IMR-90 (cell line): Measurements from ENCODE around the gene PRORP. TPM values are rescaled to one million over a fixed set of nuclear protein-coding genes. Genes with fewer than 3 reads are reported as not detected.

Experiments used
- ATAC-seq: fragments of 200-7000 bp; cut with Tn5 transposase; 2 replicates; pipeline ENCODE4 v1.9.1; 2020; ENCODE audit warnings: low read depth, mild to moderate bottlenecking, moderate library complexity
- BruUV-seq: library from RNA; stranded (reverse); fragments of 400-500 nt; replicated peaks from 2 replicates; lab custom pipeline; 2021; lab: Mats Ljungman, UMichigan
- CTCF ChIA-PET: fragments of 300-600 bp; formaldehyde crosslinking; extraction: SDS; loops from one replicate; lab custom pipeline; 2021; ENCODE audit warnings: antibody characterized with exemption; lab: Yijun Ruan, JAX
- POLR2A ChIA-PET: fragments of 300-600 bp; sonication (Branson Sonifier 250); formaldehyde crosslinking; loops from one replicate; lab custom pipeline; 2022; ENCODE audit warnings: antibody characterized with exemption; ENCODE audit not compliant: unreplicated experiment; lab: Charles Lee
- DNase-seq: peaks from one replicate; pipeline ENCODE4 v3.0.0; 2013
- H2AFZ ChIP-seq: replicated peaks from 2 replicates; pipeline ENCODE3; 2013; ENCODE audit warnings: low read length, mild to moderate bottlenecking; ENCODE audit not compliant: poor library complexity
- H2AK5ac ChIP-seq: 2 replicates; pipeline ENCODE4 v1.6.1; 2013; ENCODE audit warnings: low read depth, low read length, inconsistent platforms
- H2AK9ac ChIP-seq: replicated peaks from 2 replicates; pipeline ENCODE3; 2013; ENCODE audit warnings: mild to moderate bottlenecking, low read depth, low read length, moderate library complexity; ENCODE audit not compliant: poor library complexity
- H2BK120ac ChIP-seq: 2 replicates; pipeline ENCODE4 v1.6.1; 2013; ENCODE audit warnings: low read depth, low read length, inconsistent platforms
- H2BK15ac ChIP-seq: 3 replicates; pipeline ENCODE4 v1.6.1; 2013; ENCODE audit warnings: low read depth, low read length, inconsistent platforms
- H2BK20ac ChIP-seq: 2 replicates; pipeline ENCODE4 v1.6.1; 2013; ENCODE audit warnings: low read depth, mild to moderate bottlenecking, inconsistent platforms, low read length, moderate library complexity
- H2BK5ac ChIP-seq: 2 replicates; pipeline ENCODE4 v1.6.1; 2013; ENCODE audit warnings: mild to moderate bottlenecking, low read depth, low read length, inconsistent platforms; ENCODE audit not compliant: poor library complexity, severe bottlenecking
- H3K14ac ChIP-seq: replicated peaks from 2 replicates; pipeline ENCODE4 v1.6.1; 2013; ENCODE audit warnings: low read depth, low read length, inconsistent platforms
- H3K18ac ChIP-seq: 2 replicates; pipeline ENCODE4 v1.6.1; 2013; ENCODE audit warnings: low read depth, low read length, control low read depth
- H3K23ac ChIP-seq: 2 replicates; pipeline ENCODE4 v1.6.1; 2013; ENCODE audit warnings: low read depth, low read length, inconsistent platforms
- H3K27ac ChIP-seq: 2 replicates; pipeline ENCODE4 v1.5.1; 2013; ENCODE audit warnings: mild to moderate bottlenecking, control low read depth, low read length; ENCODE audit not compliant: insufficient read depth
- H3K27me3 ChIP-seq: 2 replicates; pipeline ENCODE4 v1.6.1; 2013; ENCODE audit warnings: low read length; ENCODE audit not compliant: control insufficient read depth, insufficient read depth
- H3K36me3 ChIP-seq: 2 replicates; pipeline ENCODE4 v1.6.1; 2013; ENCODE audit warnings: low read length, mixed read lengths; ENCODE audit not compliant: control insufficient read depth, insufficient read depth
- H3K4ac ChIP-seq: 2 replicates; pipeline ENCODE4 v1.6.1; 2013; ENCODE audit warnings: low read depth, low read length, inconsistent platforms
- H3K4me1 ChIP-seq: 2 replicates; pipeline ENCODE4 v1.6.1; 2013; ENCODE audit warnings: low read length, mixed read lengths; ENCODE audit not compliant: control insufficient read depth, insufficient read depth
- H3K4me2 ChIP-seq: 2 replicates; pipeline ENCODE4 v1.6.1; 2013; ENCODE audit warnings: low read depth, mild to moderate bottlenecking, control low read depth, low read length, moderate library complexity
- H3K4me3 ChIP-seq: 2 replicates; pipeline ENCODE4 v1.5.1; 2013; ENCODE audit warnings: low read depth, mild to moderate bottlenecking, control low read depth, low read length, moderate library complexity; ENCODE audit not compliant: insufficient read depth
- H3K56ac ChIP-seq: 2 replicates; pipeline ENCODE4 v1.6.1; 2013; ENCODE audit warnings: low read length, inconsistent platforms; ENCODE audit not compliant: insufficient read depth; ENCODE audit errors: extremely low read depth
- H3K79me1 ChIP-seq, 2 experiments: 2 replicates each; pipeline ENCODE4 v1.6.1; 2013; ENCODE audit warnings: low read length in 2 of 2, inconsistent platforms in 1 of 2, low read depth in 1 of 2
- H3K9ac ChIP-seq: 2 replicates; pipeline ENCODE4 v1.6.1; 2013; ENCODE audit warnings: low read depth, low read length, control low read depth
- H3K9me1 ChIP-seq: 2 replicates; pipeline ENCODE4 v1.6.1; 2013; ENCODE audit warnings: low read length, inconsistent platforms; ENCODE audit not compliant: insufficient read depth
- H3K9me3 ChIP-seq: 2 replicates; pipeline ENCODE4 v1.6.1; 2013; ENCODE audit warnings: low read length; ENCODE audit not compliant: control insufficient read depth, insufficient read depth
- H4K20me1 ChIP-seq: 2 replicates; pipeline ENCODE4 v1.6.1; 2013; ENCODE audit warnings: low read length, inconsistent platforms; ENCODE audit not compliant: insufficient read depth
- H4K5ac ChIP-seq: 2 replicates; pipeline ENCODE4 v1.6.1; 2013; ENCODE audit warnings: mild to moderate bottlenecking, low read depth, low read length, control low read depth
- H4K8ac ChIP-seq, 2 experiments: 2 replicates each; pipeline ENCODE4 v1.6.1; 2013; ENCODE audit warnings: low read depth in 2 of 2, low read length in 2 of 2, control low read depth in 1 of 2, inconsistent platforms in 1 of 2
- H4K91ac ChIP-seq: 2 replicates; pipeline ENCODE4 v1.6.1; 2013; ENCODE audit warnings: low read depth, low read length, inconsistent platforms; ENCODE audit not compliant: insufficient read depth
- BHLHE40 ChIP-seq: fragments of 150-350 bp; IDR thresholded peaks from 2 replicates; pipeline ENCODE4 v1.6.1; 2016; ENCODE audit warnings: mild to moderate bottlenecking, low read depth, low read length
- CEBPB ChIP-seq: IDR thresholded peaks from 2 replicates; pipeline ENCODE4 v1.6.1; 2012; ENCODE audit warnings: low read depth, low read length, improper control_type of control experiment
- CHD1 ChIP-seq: IDR thresholded peaks from 2 replicates; pipeline ENCODE4 v1.6.1; 2012; ENCODE audit warnings: low read depth, low read length, improper control_type of control experiment
- CTCF ChIP-seq: conservative IDR thresholded peaks from 2 replicates; pipeline ENCODE4 v1.5.1; 2012; ENCODE audit warnings: mild to moderate bottlenecking, low read depth, low read length, improper control_type of control experiment
- ELK1 ChIP-seq: fragments of 150-350 bp; IDR thresholded peaks from 2 replicates; pipeline ENCODE4 v1.6.1; 2016; ENCODE audit warnings: low read depth, mild to moderate bottlenecking, low read length, moderate library complexity, borderline replicate concordance
- FOS ChIP-seq: fragments of 150-350 bp; IDR thresholded peaks from 2 replicates; pipeline ENCODE4 v1.6.1; 2016; ENCODE audit warnings: low read depth, low read length
- MAFK ChIP-seq: IDR thresholded peaks from 2 replicates; pipeline ENCODE4 v1.6.1; 2012; ENCODE audit warnings: low read depth, low read length, improper control_type of control experiment
- MAZ ChIP-seq: IDR thresholded peaks from 2 replicates; pipeline ENCODE4 v1.6.1; 2012; ENCODE audit warnings: low read depth, mild to moderate bottlenecking, low read length, improper control_type of control experiment, moderate library complexity, borderline replicate concordance
- MXI1 ChIP-seq: IDR thresholded peaks from 2 replicates; pipeline ENCODE4 v1.6.1; 2012; ENCODE audit warnings: low read depth, mild to moderate bottlenecking, low read length, moderate library complexity, borderline replicate concordance
- NFE2L2 ChIP-seq: fragments of 150-350 bp; IDR thresholded peaks from 2 replicates; pipeline ENCODE4 v1.6.1; 2016; ENCODE audit warnings: low read depth, mild to moderate bottlenecking, low read length
- POLR2A ChIP-seq: IDR thresholded peaks from 2 replicates; pipeline ENCODE4 v1.6.1; 2012; ENCODE audit warnings: mild to moderate bottlenecking, low read depth, low read length
- RAD21 ChIP-seq: IDR thresholded peaks from 2 replicates; pipeline ENCODE4 v1.6.1; 2012; ENCODE audit warnings: low read length, improper control_type of control experiment
- RCOR1 ChIP-seq: IDR thresholded peaks from 2 replicates; pipeline ENCODE4 v1.6.1; 2012; ENCODE audit warnings: mild to moderate bottlenecking, low read length, improper control_type of control experiment; ENCODE audit not compliant: insufficient replicate concordance
- RFX5 ChIP-seq: IDR thresholded peaks from 2 replicates; pipeline ENCODE4 v1.8.0; 2012; ENCODE audit warnings: low read depth, mild to moderate bottlenecking, low read length, moderate library complexity
- SMC3 ChIP-seq: fragments of 150-350 bp; IDR thresholded peaks from 2 replicates; pipeline ENCODE4 v1.6.1; 2016; ENCODE audit warnings: low read depth, mild to moderate bottlenecking, antibody characterized with exemption, low read length, moderate library complexity
- USF2 ChIP-seq: fragments of 150-350 bp; IDR thresholded peaks from 2 replicates; pipeline ENCODE4 v1.6.1; 2017; ENCODE audit warnings: mild to moderate bottlenecking, antibody characterized with exemption, low read length, low read depth
- WGBS, 2 experiments: methylation state at CpG; one replicate each; pipeline versions ENCODE4 v1.1.5 to v1.1.7; 2013; ENCODE audit warnings: missing lambda C conversion rate in 2 of 2; ENCODE audit not compliant: insufficient read length in 1 of 2; ENCODE audit errors: extremely low coverage in 2 of 2; 5-methylcytosine and 5-hydroxymethylcytosine counted together
- dilution Hi-C: fragments of 300-500 bp; cut with HindIII; formaldehyde crosslinking; loops from one replicate; pipeline ENCODE4 v1.14.3; 2018; ENCODE audit warnings: low sequenced_read_pairs; ENCODE audit not compliant: unreplicated experiment
- in situ Hi-C: fragments of 300-500 bp; cut with MboI; formaldehyde crosslinking; loops from 3 replicates; pipeline ENCODE4 v1.14.3; 2019; ENCODE audit warnings: low sequenced_read_pairs, inconsistent platforms, mixed read lengths
- intact Hi-C: fragments of 100-400 bp; cut with micrococcal nuclease; formaldehyde crosslinking; loops from 2 replicates; pipeline ENCODE4 v1.10.0; 2022
- polyA plus RNA-seq, 3 experiments: library from polyadenylated mRNA; depleted of rRNA; stranded (reverse); fragments of >200 nt; gene quantifications; 2 replicates each; pipeline ENCODE4 v1.2.3, GENCODE V29; 2012; ENCODE audit warnings: low replicate concordance in 1 of 3
- total RNA-seq: library from RNA; depleted of rRNA; stranded (reverse); fragments of >200 nt; gene quantifications from 2 replicates; pipeline ENCODE4 v1.2.3, GENCODE V29; 2012

Gene PRORP
- total and polyA plus RNA-seq, 2 of the 4 experiments (the other 2 are of a cell fraction): 18.0 to 50.5 TPM

GRCh38 chr14:35117112-35117511 lies 5.2 kb upstream of the PRORP start:
- H2BK15ac ChIP-seq: no peak overlapping the region
- no peaks in the 10 kb centered on the region for H3K9me3 ChIP-seq
- TF ChIP-seq MAZ (no peak), BHLHE40 (no peak), ELK1 (no peak), CTCF (no peak), USF2 (no peak), RAD21 (no peak), NFE2L2 (no peak), CEBPB (no peak), FOS (no peak), SMC3 (no peak), CHD1 (no peak), MXI1 (no peak), RFX5 (no peak), POLR2A (no peak), MAFK (no peak), RCOR1 (no peak)
- ChIA-PET POLR2A (no interaction called here), CTCF (interaction anchor here (0.6 to 0.7 kb wide), 4 partner anchors 113 to 547 kb away, joined by 3 to 4 read pairs (median 3); no protein-coding TSS in a partner anchor)
- dilution Hi-C loops: no loop called here
- no peaks in the 10 kb centered on the region for H3K27me3 ChIP-seq
- H3K79me1 ChIP-seq: peaks cover 40 to 64% of the 10 kb centered on the region in 2 experiments
- H3K56ac ChIP-seq: no peak overlapping the region
- no peak for DNase-seq
- no peak overlapping the region for H2BK120ac ChIP-seq
- no peak overlapping the region for H3K27ac ChIP-seq
- H3K4ac ChIP-seq: no peak overlapping the region
- H2AK5ac ChIP-seq: 0 out of 2 replicates have a peak overlapping the region, but pooled peaks have one; percentile 45
- no peak for ATAC-seq
- no TSS peak for BruUV-seq
- no peak overlapping the region for H3K4me3 ChIP-seq
- H3K18ac ChIP-seq: no peak overlapping the region
- peaks cover 16% of the 10 kb centered on the region for H3K4me1 ChIP-seq
- H2AFZ ChIP-seq: no peak overlapping the region
- H3K23ac ChIP-seq: peak overlapping the region; percentile 65; the same call in 1 of the 2 replicates
- in situ Hi-C loops: no loop called here
- no peak overlapping the region for H3K9ac ChIP-seq
- no peak overlapping the region for H2BK20ac ChIP-seq
- peaks cover 17% of the 10 kb centered on the region for H3K36me3 ChIP-seq
- H4K8ac ChIP-seq: peak overlapping the region in 1 of 2 experiments; percentile 34; a peak in 1 of 4 replicates
- no peak overlapping the region for H2AK9ac ChIP-seq
- no peak overlapping the region for H3K14ac ChIP-seq
- intact Hi-C loops: no loop called here
- WGBS, 2 experiments: no CpG with 5 or more reads among the region's 2 CpGs
- H4K91ac ChIP-seq: no peak overlapping the region
- no peak overlapping the region for H2BK5ac ChIP-seq
- H3K4me2 ChIP-seq: no peak overlapping the region
- H3K9me1 ChIP-seq: peaks cover 15% of the 10 kb centered on the region
- no peak overlapping the region for H4K5ac ChIP-seq
- no peaks in the 10 kb centered on the region; the same call in 1 of the 2 replicates for H4K20me1 ChIP-seq
